ENCODE data around the gene APOBEC3C.
"Not testable (repeated sequence)": the region's sequence is repeated elsewhere in the genome, so short reads cannot be mapped to it uniquely, and the experiment has no call there.

The APOBEC3C gene

DNA sequence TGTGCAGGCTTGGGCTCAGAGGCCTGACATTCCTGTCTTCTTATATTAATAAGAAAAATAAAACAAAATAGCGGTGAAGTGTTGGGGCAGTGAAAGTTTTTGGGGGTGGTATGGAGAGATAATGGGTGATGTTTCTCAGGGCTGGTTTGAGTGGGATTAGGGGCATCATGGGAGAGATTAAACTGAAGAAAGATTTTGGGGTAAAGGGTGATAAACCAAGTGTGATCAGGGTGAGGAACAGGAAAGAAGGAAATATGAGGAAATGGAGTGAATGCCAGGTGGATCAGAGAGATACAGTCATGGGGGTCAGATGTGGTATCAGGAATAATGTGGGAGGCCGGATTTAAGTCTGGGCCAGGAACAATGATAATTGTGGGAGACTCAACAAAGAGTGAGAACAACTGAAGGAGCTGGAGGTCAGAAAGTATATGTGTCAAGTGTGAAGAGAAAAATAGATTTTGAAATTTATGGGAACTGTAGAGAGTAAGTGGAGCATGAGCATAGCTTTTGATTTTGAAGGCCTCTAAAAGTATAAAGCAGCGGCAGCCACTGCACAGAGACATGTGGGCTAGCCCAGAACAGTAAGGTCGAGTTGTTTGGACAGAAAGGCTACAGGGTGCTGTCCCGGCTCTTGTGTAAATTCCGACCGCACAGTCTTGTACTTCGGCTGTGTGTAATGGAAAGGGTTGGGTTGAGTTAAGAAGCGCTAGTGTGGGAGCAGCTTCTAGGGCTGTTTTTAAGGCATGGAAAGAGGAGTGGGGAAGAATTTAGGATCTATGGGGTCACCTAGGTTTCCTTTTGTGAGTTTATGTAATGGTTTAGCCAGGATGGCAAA is 52.6 kb downstream of the APOBEC3C start:
- not testable (repeated sequence) for DNase-seq

DNA sequence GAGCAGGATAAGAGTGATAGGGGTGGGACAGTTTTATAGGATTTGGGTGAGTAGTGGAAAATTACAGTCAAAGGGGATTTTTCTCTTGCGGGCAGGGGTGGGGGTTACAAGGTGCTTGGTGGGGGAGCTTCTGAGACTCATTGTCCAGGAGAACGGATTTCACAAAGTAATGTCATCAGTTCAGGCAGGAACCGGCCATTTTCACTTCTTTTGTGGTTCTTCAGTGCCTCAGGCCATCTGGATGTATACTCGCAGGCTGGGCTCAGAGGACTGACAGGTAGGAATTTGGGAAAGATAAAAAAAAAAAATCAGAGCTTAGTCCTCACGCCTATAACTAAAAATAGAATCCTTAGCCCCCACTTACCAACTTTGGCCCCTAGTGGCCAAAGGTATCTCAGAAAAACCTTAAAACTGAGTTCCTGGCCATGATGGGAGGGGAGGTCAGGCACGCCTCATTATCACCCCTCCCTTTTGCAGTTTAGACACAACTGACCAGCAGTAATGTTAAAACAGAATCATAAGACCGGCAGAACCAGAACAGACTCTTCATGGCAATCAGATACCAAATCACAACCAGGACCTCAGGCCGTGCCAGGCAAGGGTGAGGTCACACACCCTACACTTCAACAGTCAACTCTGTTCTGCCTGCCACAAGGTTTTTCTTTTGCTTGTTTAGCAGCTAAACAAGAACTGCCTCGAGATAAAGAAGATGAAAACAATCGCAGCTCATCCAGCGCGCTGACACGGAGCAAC is 54.2 kb downstream of the APOBEC3C start:
- DNase-seq, result no peak

Measured in CD4-positive, alpha-beta T cell treated with Interleukin-1 beta for 1 hour (primary cell).